Activated T-cell treated with anti-CD3 and anti-CD28 coated beads, Interleukin-2, amount 50 U/mL, for 72 hours (primary cell): Measurements from ENCODE around the gene ARHGAP24. TPM values are rescaled to one million over a fixed set of nuclear protein-coding genes. Genes with fewer than 3 reads are reported as not detected.
"Not testable (repeated sequence)": the region's sequence is repeated elsewhere in the genome, so short reads cannot be mapped to it uniquely, and the experiment has no call there.

Experiments
- ATAC-seq, 2 donors: fragments of 150-1000 bp; cut with Tn5 transposase; replicated peaks in 1 of 2; 2 replicates each; pipeline ENCODE4 v1.10.0; 2021; ENCODE audit warnings: moderate library complexity in 2 of 2, mild to moderate bottlenecking in 1 of 2
- DNase-seq, 2 donors: peaks; one replicate each; pipeline ENCODE4 v3.0.0; 2021 to 2022; ENCODE audit warnings: mixed read lengths in 1 of 2
- H3K27ac Mint-ChIP-seq: one replicate; pipeline ENCODE4 v1.8.0; 2022; ENCODE audit warnings: mild to moderate bottlenecking, moderate library complexity, mixed read lengths
- H3K27me3 Mint-ChIP-seq: one replicate; pipeline ENCODE4 v1.8.0; 2022; ENCODE audit warnings: low read depth, mixed read lengths
- H3K36me3 Mint-ChIP-seq, 2 donors: one replicate each; pipeline ENCODE4 v1.8.0; 2022; ENCODE audit warnings: mixed read lengths in 2 of 2, mild to moderate bottlenecking in 1 of 2; ENCODE audit not compliant: insufficient read depth in 2 of 2
- H3K4me1 Mint-ChIP-seq: one replicate; pipeline ENCODE4 v1.8.0; 2022; ENCODE audit warnings: low read depth, mixed read lengths
- H3K4me3 Mint-ChIP-seq, 2 donors: one replicate each; pipeline ENCODE4 v1.8.0; 2022; ENCODE audit warnings: mild to moderate bottlenecking in 2 of 2, mixed read lengths in 2 of 2, moderate library complexity in 2 of 2
- H3K9me3 Mint-ChIP-seq, 2 donors: one replicate each; pipeline ENCODE4 v1.8.0; 2022; ENCODE audit warnings: mixed read lengths in 2 of 2
- total RNA-seq, 2 donors: library from RNA; stranded (reverse); gene quantifications; one replicate each; pipeline ENCODE4 v1.2.3, GENCODE V29; 2022

Gene ARHGAP24
- total RNA-seq, 2 donors from 2014 or later: not detected

DNA sequence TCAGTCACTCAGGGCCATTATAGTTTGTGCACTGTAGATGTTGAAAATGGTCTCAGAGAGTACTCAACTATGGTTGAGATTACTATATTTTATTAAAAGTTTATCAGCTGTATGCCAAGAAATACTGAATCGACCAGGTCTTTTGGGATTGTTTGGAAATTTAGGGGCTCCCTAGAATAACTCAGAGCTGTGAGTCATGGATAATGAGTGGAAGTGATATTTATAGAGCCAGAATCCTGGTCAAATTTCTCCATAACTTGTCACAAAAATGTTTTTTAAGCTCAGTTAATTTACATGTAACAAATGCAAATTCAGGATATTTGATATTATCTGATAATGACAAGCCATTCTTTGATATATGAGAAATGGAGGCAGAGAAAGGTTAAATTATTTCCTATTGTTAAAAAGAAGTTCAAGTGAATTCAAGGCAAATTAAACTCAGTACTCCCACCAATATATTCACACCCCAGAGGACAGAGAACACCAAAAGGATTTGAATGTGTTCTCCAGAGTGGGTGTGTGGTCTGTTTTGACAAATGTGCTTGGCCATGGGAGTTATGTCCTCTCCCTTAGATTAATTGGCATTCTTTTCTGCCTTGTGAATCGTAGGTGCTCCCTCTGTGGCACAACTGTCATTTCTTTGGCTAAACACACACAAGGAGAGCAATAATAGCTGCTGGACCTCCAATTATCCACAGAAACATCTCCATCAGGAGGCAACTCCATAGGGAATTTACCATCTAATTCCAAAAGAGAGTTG is 37.7 kb downstream of the ARHGAP24 start:
- peaks cover 2 to 5% of the 10 kb centered on the region in 2 donors for H3K9me3 Mint-ChIP-seq
- DNase-seq: no peak
- no peaks in the 10 kb centered on the region for H3K4me1 Mint-ChIP-seq
- H3K36me3 Mint-ChIP-seq: no peaks in the 10 kb centered on the region
- H3K27ac Mint-ChIP-seq: no peak overlapping the region
- no peaks in the 10 kb centered on the region for H3K27me3 Mint-ChIP-seq
- H3K4me3 Mint-ChIP-seq: no peak overlapping the region
- ATAC-seq: no peak

DNA sequence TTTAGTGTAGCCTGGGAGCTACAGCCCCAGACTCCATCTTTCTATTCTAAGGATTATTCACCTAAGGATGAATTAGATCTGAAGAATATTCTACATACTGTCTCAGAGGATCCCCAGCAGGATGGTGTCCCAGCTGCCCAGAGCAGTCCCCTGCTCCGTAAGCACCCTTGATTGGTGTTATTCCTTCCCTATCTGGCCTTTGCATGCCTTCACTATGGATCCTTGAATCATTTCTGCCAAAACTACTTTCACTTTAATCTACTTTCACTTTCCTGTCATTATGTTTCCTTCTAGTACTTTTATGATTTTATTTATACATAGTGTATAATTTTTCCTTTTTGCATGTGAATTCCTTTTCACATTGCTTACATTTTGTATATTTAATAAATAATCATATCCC is 39.2 kb downstream of the ARHGAP24 start:
- Mint-ChIP-seq H3K4me3 (no peak overlapping the region), H3K27ac (no peak overlapping the region), H3K4me1 (no peaks in the 10 kb centered on the region), H3K27me3 (no peaks in the 10 kb centered on the region), H3K36me3 (no peaks in the 10 kb centered on the region), H3K9me3 (peaks cover 2 to 5% of the 10 kb centered on the region in 2 donors)
- DNase-seq (no peak), ATAC-seq (no peak)

DNA sequence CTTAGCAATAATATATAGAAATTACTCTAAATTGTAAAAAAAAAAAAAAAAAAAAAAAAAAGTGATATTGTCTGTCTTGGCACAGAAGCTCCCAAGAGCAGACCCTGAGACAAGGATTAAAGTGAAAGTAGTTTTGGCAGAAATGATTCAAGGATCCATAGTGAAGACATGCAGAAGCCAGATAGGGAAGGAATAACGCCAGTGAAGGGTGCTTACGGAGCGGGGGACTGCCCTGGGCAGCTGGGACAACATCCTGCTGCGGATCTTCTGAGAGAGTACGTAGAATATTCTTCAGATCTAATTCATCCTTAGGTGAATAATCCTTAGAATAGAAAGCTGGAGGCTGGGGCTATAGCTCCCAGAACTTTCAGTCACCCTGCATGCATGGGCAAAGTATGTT is 39.8 kb downstream of the ARHGAP24 start:
- DNase-seq (no peak), ATAC-seq (no peak)
- Mint-ChIP-seq H3K9me3 (peaks cover 2 to 5% of the 10 kb centered on the region in 2 donors), H3K4me3 (no peak overlapping the region), H3K27ac (no peak overlapping the region), H3K27me3 (no peaks in the 10 kb centered on the region), H3K36me3 (no peaks in the 10 kb centered on the region), H3K4me1 (no peaks in the 10 kb centered on the region)

DNA sequence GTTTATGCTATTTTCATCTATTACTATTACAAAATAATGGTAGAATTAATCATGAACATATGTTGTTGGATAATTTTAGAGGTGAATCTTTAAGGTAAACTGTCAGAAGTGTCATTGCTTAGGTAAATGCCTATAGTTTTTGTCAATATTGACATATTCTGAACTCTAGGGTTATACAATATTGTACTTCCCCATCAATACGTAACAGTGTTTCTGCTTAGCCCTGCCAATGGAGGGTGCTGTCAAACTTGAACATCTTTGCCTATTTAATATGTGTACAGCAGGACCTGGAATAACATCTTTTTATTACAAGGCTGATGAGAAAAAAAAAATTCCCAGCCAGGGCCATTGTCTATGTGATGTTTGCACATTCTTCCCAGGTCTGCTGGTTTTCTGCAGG is 40.8 kb downstream of the ARHGAP24 start:
- H3K9me3 Mint-ChIP-seq: peaks cover 5 to 7% of the 10 kb centered on the region in 2 donors
- H3K27me3 Mint-ChIP-seq: no peaks in the 10 kb centered on the region
- no peaks in the 10 kb centered on the region for H3K36me3 Mint-ChIP-seq
- no peak overlapping the region for H3K27ac Mint-ChIP-seq
- ATAC-seq (no peak), DNase-seq (no peak)
- no peaks in the 10 kb centered on the region for H3K4me1 Mint-ChIP-seq
- H3K4me3 Mint-ChIP-seq: no peak overlapping the region

DNA sequence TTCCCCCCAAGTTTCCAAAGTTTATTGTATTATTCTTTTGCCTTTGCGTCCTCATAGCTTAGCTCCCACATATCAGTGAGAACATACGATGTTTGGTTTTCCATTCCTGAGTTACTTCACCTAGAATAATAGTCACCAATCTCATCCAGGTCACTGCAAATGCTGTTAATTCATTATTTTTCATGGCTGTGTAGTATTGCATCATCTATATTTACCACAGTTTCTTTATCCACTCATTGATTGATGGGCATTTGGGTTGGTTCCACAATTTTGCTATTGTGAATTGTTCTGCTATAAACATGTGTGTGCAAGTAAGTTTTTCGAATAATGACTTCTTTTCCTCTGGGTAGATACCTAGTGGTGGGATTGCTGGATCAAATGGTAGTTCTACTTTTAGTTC is 43.6 kb downstream of the ARHGAP24 start:
- not testable (repeated sequence) for H3K27ac Mint-ChIP-seq, H3K4me1 Mint-ChIP-seq, ATAC-seq, H3K4me3 Mint-ChIP-seq, H3K36me3 Mint-ChIP-seq, H3K27me3 Mint-ChIP-seq, DNase-seq
- H3K9me3 Mint-ChIP-seq: peaks cover 5 to 10% of the 10 kb centered on the region in 2 donors

DNA sequence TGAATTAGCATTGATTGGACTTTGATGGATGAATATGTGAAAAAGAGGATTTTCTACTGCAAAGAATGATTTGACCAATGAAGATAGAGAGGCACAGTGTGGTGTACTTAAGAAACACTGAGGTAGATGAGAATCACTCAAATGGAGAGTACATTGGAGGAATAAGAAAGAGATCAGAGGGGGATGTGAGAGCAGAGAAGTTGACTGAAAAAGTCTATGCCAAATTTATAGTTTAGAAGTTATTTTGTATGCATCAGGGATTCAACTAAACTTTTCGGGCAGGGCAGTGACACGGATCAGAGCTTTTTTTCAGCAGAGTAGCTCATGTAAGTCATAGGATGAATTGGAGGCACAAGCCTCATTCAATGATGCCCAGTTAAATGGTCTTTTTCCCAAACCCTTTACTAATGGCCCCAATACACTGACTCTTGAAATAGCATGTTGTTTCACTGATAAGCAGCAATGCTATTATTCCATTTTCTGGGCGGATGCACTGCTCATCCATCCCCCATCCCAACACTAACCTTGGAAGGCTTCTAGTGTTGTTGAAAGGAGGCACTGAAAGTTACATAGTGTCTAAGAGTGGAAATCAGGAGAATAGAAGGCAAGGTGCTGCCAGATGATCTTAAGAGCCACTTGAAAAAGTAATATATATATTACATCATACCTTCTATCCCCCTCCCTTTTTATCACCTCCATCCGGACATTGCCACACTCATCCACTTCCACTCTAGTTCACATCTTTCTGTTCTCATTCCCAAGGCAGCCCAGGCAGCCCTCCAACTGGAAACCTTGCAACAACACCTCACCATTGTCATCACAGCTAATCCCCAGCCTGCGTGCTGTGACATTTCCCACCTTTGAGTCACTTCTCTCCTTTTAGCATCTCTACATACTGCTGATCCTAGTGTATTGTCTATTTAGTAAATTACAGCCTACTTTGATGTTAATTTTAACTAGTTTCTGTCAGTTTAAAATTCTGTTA is 46.1 kb downstream of the ARHGAP24 start:
- ATAC-seq (no peak), DNase-seq (no peak)
- Mint-ChIP-seq H3K4me3 (no peak overlapping the region), H3K36me3 (no peaks in the 10 kb centered on the region), H3K9me3 (peaks cover 5 to 8% of the 10 kb centered on the region in 2 donors), H3K27ac (no peak overlapping the region), H3K4me1 (no peaks in the 10 kb centered on the region), H3K27me3 (no peaks in the 10 kb centered on the region)

DNA sequence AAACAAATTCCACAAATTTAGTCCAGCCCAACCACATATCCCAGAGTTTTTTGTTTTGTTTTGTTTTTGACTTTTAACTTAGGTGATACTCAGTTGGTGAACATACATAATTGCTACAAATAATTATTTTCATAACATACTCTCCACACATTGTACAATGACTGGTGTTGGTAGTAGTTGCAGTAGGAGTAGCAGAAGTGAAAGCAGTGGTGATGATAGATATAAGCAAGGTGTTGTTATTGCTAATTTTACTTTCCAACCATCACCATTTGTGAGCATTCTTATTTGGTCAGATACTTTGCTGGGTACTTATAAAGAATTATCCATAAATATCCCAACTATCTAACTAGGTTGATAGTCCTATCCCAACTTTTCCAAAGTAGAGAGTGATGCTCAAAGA is 47.3 kb downstream of the ARHGAP24 start:
- Mint-ChIP-seq H3K4me1 (no peaks in the 10 kb centered on the region), H3K36me3 (no peaks in the 10 kb centered on the region), H3K9me3 (peaks cover 5 to 8% of the 10 kb centered on the region in 2 donors), H3K27me3 (no peaks in the 10 kb centered on the region), H3K27ac (no peak overlapping the region), H3K4me3 (no peak overlapping the region)
- ATAC-seq: no peak
- no peak for DNase-seq

DNA sequence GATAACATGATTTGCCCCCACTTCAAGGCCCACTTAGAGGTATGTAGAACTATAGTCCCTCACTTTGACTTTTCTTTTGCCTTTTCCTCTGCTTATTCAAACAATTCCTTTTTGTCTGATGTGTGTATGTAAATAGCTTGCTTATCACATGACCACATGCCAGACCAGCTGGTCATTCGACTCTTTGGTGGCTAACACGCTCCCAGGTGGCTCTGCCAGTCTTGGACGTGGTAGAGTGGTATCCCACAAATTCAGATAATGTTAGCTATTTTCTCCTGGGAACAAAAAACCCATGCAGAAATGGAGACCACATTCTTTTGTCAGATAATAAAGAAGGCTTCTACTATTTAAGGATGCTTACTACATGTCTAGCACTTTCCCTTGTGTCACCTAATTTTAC is 47.9 kb downstream of the ARHGAP24 start:
- no peaks in the 10 kb centered on the region for H3K4me1 Mint-ChIP-seq
- peaks cover 5 to 8% of the 10 kb centered on the region in 2 donors for H3K9me3 Mint-ChIP-seq
- H3K36me3 Mint-ChIP-seq: no peaks in the 10 kb centered on the region
- DNase-seq (no peak), ATAC-seq (no peak)
- H3K27ac Mint-ChIP-seq: no peak overlapping the region
- no peak overlapping the region for H3K4me3 Mint-ChIP-seq
- H3K27me3 Mint-ChIP-seq: no peaks in the 10 kb centered on the region

DNA sequence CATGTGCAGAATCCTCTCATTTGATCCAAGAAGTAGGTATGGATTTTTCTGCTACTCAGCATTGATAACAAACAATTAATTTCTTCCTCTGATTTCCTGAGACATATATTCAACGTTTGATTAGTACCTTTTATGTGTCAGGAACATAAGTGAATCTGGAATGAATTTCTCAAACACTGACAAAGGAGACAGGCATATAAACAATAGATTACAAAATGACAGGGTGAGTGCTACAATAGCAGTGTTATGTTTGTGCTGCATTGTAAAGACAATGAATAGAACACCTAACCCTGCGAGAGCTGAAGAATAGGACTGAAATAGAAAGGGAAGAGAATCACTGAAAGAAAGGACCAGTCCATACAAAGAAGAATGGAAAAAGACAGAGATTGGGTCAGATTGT is 52.9 kb downstream of the ARHGAP24 start:
- ATAC-seq (no peak), DNase-seq (no peak)
- no peaks in the 10 kb centered on the region for H3K4me1 Mint-ChIP-seq
- H3K4me3 Mint-ChIP-seq: no peak overlapping the region
- H3K27ac Mint-ChIP-seq: no peak overlapping the region
- no peaks in the 10 kb centered on the region for H3K36me3 Mint-ChIP-seq
- H3K9me3 Mint-ChIP-seq: peaks cover 0 to 1% of the 10 kb centered on the region in 2 donors
- no peaks in the 10 kb centered on the region for H3K27me3 Mint-ChIP-seq

DNA sequence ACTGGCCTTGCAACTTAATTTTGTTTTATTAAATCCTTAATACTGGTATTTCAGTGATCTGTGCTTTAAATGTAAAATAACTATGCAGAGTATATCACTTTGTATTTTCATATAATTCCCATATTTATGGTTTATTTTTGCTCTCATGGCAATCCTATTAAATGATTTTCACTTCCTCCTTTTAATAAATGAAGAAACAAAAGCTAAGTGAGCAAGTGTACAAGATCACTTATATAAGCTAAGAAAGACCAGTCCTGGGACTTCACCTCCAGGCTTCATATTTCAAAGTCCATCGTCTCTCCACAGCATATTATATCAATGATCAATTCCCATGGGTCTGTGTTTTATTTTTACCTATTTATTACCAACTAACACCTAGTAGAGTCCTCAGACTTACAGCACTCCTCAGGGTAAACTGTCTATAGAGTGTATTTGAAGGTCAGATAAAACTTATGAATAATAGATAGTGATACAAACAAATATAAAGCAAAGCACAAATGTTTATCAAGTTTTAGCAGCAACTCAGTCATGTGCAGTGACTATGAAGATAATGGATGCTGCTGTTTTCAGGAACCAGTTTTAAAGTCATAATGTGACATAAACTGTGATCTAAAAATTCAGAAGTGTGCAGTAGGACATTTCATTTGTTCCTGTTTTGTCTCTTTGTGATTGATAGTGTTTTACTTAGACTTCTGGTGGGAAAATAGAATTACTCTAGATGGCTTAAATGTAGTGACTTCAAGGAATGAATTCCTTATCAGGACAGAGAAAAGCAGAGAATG is 56.8 kb downstream of the ARHGAP24 start:
- DNase-seq: no peak
- ATAC-seq: no peak
- H3K36me3 Mint-ChIP-seq: no peaks in the 10 kb centered on the region
- peaks cover 0 to 1% of the 10 kb centered on the region in 2 donors for H3K9me3 Mint-ChIP-seq
- H3K27ac Mint-ChIP-seq: no peak overlapping the region
- H3K4me3 Mint-ChIP-seq: no peak overlapping the region
- H3K4me1 Mint-ChIP-seq: no peaks in the 10 kb centered on the region
- no peaks in the 10 kb centered on the region for H3K27me3 Mint-ChIP-seq

DNA sequence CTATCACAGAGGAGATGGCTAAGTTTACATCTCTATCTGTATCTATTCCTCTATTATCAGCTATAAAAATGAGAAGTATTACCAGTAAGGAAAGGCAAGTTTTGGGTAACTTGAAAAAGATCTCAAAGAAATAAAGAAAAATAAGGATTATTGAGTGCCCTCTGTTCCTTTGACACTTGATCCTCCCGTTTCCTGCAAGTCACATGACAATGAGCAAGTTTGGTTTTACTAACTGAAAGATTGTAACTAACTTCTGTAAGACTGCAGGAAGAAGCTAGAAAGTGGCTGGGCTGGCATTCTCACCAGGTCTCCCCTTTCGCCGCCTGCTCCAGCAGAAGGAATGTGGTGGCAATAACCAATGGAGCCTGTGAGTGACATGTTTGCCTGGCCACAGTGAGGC is 59.2 kb downstream of the ARHGAP24 start:
- no peaks in the 10 kb centered on the region for H3K4me1 Mint-ChIP-seq
- H3K27ac Mint-ChIP-seq: no peak overlapping the region
- DNase-seq (no peak), ATAC-seq (no peak)
- no peaks in the 10 kb centered on the region for H3K36me3 Mint-ChIP-seq
- H3K4me3 Mint-ChIP-seq: no peak overlapping the region
- no peaks in the 10 kb centered on the region for H3K27me3 Mint-ChIP-seq
- H3K9me3 Mint-ChIP-seq: peaks cover 0 to 2% of the 10 kb centered on the region in 2 donors

DNA sequence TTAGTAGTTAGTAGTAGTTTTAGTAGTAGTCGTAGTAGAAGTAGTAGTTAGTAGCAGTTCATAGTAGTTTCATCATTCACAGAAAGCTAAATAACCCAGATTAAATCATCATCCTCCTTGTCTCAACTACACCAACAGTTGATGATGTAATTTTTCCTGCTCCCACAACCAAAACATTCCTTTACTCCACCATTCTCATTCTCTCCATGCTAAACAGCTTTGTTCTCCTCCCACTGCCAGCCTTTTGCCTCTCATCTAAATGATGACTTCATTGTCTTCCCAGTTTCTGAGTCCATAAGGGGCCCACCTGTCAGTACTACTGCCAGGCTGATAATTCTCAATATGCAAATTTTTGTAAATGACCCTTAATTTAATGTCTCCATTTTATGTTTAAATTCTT is 68.9 kb downstream of the ARHGAP24 start:
- no peak for DNase-seq
- Mint-ChIP-seq H3K9me3 (peaks cover 0 to 3% of the 10 kb centered on the region in 2 donors), H3K27me3 (no peaks in the 10 kb centered on the region), H3K4me3 (no peak overlapping the region), H3K27ac (no peak overlapping the region), H3K36me3 (no peaks in the 10 kb centered on the region), H3K4me1 (no peaks in the 10 kb centered on the region)
- ATAC-seq: no peak

DNA sequence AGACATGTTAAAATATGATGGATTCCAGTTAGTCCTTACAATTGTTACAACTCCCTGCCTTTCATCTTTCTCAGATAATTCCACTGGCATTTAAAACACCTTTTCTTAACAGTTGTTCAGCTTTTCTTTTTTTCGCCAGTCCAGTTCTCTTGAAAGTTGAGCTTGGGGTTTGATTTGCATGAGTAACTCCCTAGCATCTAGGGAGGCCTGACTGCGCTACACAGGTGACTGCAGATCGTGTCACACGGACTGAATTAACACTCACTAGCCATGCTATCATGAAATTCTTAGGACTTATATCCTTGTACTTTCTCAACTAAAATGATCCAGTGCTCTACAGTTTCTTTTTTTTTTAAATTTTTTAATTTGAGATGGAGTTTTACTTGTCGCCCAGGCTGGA is 69.8 kb downstream of the ARHGAP24 start:
- Mint-ChIP-seq H3K4me1 (no peaks in the 10 kb centered on the region), H3K4me3 (no peak overlapping the region), H3K9me3 (peaks cover 0 to 5% of the 10 kb centered on the region in 2 donors), H3K27me3 (no peaks in the 10 kb centered on the region), H3K27ac (no peak overlapping the region), H3K36me3 (no peaks in the 10 kb centered on the region)
- no peak for ATAC-seq
- DNase-seq: no peak
